Neural cell (in vitro differentiated cells): ENCODE data around the gene KIZ.

Experiments used
- EP300 ChIP-seq: fragments of 450-650 bp; conservative IDR thresholded peaks from 2 replicates; pipeline ENCODE4 v1.6.1; 2014; ENCODE audit warnings: antibody characterized with exemption, mild to moderate bottlenecking, moderate library complexity; ENCODE audit not compliant: poor library complexity, severe bottlenecking
- EZH2 ChIP-seq: fragments of 200-600, 300-800 bp; shearing (Covaris generic), sonication (generic); IDR thresholded peaks from 2 replicates; pipeline ENCODE4 v1.6.1; 2014; ENCODE audit warnings: antibody characterized with exemption, low read length, borderline replicate concordance, mild to moderate bottlenecking; ENCODE audit not compliant: insufficient read depth, poor library complexity, severe bottlenecking
- MXI1 ChIP-seq: fragments of 450-650 bp; conservative IDR thresholded peaks from 2 replicates; pipeline ENCODE4 v1.6.1; 2014; ENCODE audit warnings: antibody characterized with exemption, mild to moderate bottlenecking; ENCODE audit not compliant: poor library complexity, severe bottlenecking
- POLR2AphosphoS5 ChIP-seq: IDR thresholded peaks from 2 replicates; pipeline ENCODE4 v1.6.1; 2012
- SMC3 ChIP-seq: fragments of 450-650 bp; conservative IDR thresholded peaks from 2 replicates; pipeline ENCODE4 v1.6.1; 2014; ENCODE audit warnings: antibody characterized with exemption, mild to moderate bottlenecking, moderate library complexity; ENCODE audit not compliant: poor library complexity
- TAF1 ChIP-seq: IDR thresholded peaks from 2 replicates; pipeline ENCODE4 v1.6.1; 2012; ENCODE audit warnings: low read depth
- TF ChIP-seq, protein P1 (sequence below): fragments of 450-650 bp; IDR thresholded peaks from 2 replicates; pipeline ENCODE4 v1.5.1; 2014; ENCODE audit warnings: antibody characterized with exemption, mild to moderate bottlenecking, moderate library complexity; ENCODE audit not compliant: poor library complexity, severe bottlenecking
- TF ChIP-seq, protein P2 (sequence below): IDR thresholded peaks from 2 replicates; pipeline ENCODE4 v1.6.1; 2012; ENCODE audit warnings: borderline replicate concordance

DNA sequence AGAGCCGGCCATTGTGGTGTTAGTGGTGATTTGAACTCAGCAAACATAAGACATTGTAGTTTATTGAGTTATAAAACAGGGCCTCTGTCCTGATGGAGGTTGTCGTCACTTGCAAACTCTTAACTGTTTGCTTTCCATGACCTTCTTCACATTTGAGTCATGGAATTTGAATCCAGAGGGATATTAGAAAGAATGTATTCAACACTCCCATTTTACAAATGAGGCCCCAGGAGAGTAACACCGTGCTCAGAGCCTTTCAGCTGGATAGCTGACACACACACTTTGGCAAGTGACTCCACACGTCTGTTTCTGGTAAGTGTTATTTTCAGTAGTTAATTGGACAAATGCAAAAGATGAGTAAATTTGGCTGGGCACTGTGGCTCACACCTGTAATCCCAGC, 104.8 kb downstream of the KIZ start:
- TF ChIP-seq, protein P1, sequence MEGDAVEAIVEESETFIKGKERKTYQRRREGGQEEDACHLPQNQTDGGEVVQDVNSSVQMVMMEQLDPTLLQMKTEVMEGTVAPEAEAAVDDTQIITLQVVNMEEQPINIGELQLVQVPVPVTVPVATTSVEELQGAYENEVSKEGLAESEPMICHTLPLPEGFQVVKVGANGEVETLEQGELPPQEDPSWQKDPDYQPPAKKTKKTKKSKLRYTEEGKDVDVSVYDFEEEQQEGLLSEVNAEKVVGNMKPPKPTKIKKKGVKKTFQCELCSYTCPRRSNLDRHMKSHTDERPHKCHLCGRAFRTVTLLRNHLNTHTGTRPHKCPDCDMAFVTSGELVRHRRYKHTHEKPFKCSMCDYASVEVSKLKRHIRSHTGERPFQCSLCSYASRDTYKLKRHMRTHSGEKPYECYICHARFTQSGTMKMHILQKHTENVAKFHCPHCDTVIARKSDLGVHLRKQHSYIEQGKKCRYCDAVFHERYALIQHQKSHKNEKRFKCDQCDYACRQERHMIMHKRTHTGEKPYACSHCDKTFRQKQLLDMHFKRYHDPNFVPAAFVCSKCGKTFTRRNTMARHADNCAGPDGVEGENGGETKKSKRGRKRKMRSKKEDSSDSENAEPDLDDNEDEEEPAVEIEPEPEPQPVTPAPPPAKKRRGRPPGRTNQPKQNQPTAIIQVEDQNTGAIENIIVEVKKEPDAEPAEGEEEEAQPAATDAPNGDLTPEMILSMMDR = no peak
- TF ChIP-seq POLR2AphosphoS5 = no peak
- TF ChIP-seq EP300 = no peak
- TF ChIP-seq, protein P2, sequence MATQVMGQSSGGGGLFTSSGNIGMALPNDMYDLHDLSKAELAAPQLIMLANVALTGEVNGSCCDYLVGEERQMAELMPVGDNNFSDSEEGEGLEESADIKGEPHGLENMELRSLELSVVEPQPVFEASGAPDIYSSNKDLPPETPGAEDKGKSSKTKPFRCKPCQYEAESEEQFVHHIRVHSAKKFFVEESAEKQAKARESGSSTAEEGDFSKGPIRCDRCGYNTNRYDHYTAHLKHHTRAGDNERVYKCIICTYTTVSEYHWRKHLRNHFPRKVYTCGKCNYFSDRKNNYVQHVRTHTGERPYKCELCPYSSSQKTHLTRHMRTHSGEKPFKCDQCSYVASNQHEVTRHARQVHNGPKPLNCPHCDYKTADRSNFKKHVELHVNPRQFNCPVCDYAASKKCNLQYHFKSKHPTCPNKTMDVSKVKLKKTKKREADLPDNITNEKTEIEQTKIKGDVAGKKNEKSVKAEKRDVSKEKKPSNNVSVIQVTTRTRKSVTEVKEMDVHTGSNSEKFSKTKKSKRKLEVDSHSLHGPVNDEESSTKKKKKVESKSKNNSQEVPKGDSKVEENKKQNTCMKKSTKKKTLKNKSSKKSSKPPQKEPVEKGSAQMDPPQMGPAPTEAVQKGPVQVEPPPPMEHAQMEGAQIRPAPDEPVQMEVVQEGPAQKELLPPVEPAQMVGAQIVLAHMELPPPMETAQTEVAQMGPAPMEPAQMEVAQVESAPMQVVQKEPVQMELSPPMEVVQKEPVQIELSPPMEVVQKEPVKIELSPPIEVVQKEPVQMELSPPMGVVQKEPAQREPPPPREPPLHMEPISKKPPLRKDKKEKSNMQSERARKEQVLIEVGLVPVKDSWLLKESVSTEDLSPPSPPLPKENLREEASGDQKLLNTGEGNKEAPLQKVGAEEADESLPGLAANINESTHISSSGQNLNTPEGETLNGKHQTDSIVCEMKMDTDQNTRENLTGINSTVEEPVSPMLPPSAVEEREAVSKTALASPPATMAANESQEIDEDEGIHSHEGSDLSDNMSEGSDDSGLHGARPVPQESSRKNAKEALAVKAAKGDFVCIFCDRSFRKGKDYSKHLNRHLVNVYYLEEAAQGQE = no peak
- no peak for TF ChIP-seq SMC3
- no peak for TF ChIP-seq EZH2
- TF ChIP-seq MXI1 = no peak
- TF ChIP-seq TAF1 = no peak
